Smooth muscle cell (in vitro differentiated cells): Measurements from ENCODE around the gene POLR2E. TPM values are rescaled to one million over a fixed set of nuclear protein-coding genes. Genes with fewer than 3 reads are reported as not detected.

Source experiments
- DNase-seq: peaks from one replicate; lab custom pipeline; 2025; ENCODE audit not compliant: unreplicated experiment; lab: John Stamatoyannopoulos, UW
- H2AFZ ChIP-seq: fragments of 200-600 bp; sonication (generic); 2 replicates; pipeline ENCODE4 v1.6.0; 2016; ENCODE audit warnings: antibody characterized with exemption, low read depth, mild to moderate bottlenecking
- H3F3A ChIP-seq: fragments of 200-600 bp; sonication (generic); 2 replicates; pipeline ENCODE4 v1.6.0; 2017; ENCODE audit warnings: antibody characterized with exemption, low read depth
- H3K27ac ChIP-seq: fragments of 200-600 bp; sonication (generic); 2 replicates; pipeline ENCODE4 v1.5.1; 2016; ENCODE audit warnings: low read depth, mild to moderate bottlenecking
- H3K27me3 ChIP-seq: fragments of 200-600 bp; sonication (generic); 2 replicates; pipeline ENCODE4 v1.6.1; 2016; ENCODE audit warnings: low read depth, mild to moderate bottlenecking
- H3K36me3 ChIP-seq: fragments of 200-600 bp; sonication (generic); 2 replicates; pipeline ENCODE4 v1.5.1; 2016; ENCODE audit warnings: low read depth
- H3K4me1 ChIP-seq: fragments of 200-600 bp; sonication (generic); 2 replicates; pipeline ENCODE4 v1.5.1; 2016; ENCODE audit warnings: low read depth
- H3K4me2 ChIP-seq: fragments of 200-600 bp; sonication (generic); 2 replicates; pipeline ENCODE4 v1.6.0; 2016; ENCODE audit warnings: mild to moderate bottlenecking
- H3K4me3 ChIP-seq: fragments of 200-600 bp; sonication (generic); 2 replicates; pipeline ENCODE4 v1.5.1; 2016; ENCODE audit warnings: mild to moderate bottlenecking
- H3K79me2 ChIP-seq: fragments of 200-600 bp; sonication (generic); 2 replicates; pipeline ENCODE4 v1.6.0; 2016; ENCODE audit warnings: low read depth, mild to moderate bottlenecking
- H3K9ac ChIP-seq: fragments of 200-600 bp; sonication (generic); 2 replicates; pipeline ENCODE4 v1.6.0; 2016; ENCODE audit warnings: low read depth
- H3K9me3 ChIP-seq: fragments of 200-600 bp; sonication (generic); replicated peaks from 2 replicates; pipeline ENCODE4 v1.5.1; 2016; ENCODE audit warnings: low read depth
- H4K20me1 ChIP-seq: fragments of 200-600 bp; sonication (generic); 2 replicates; pipeline ENCODE4 v1.6.0; 2016; ENCODE audit warnings: low read depth
- WGBS: methylation state at CpG from one replicate; pipeline ENCODE4 v1.1.7; 2016; ENCODE audit warnings: low lambda C conversion rate; 5-methylcytosine and 5-hydroxymethylcytosine counted together
- polyA plus RNA-seq: library from polyadenylated mRNA; unstranded; fragments of >200 nt; fragmentation: Nextera tagmentation; extraction: Ambion mirVana; gene quantifications from 2 replicates; pipeline ENCODE4 v1.2.1, GENCODE V29; 2016
- total RNA-seq: library from RNA; depleted of rRNA; stranded (reverse); fragments of >200 nt; gene quantifications from 2 replicates; pipeline ENCODE4 v1.2.3, GENCODE V29; 2014
- TF ChIP-seq, protein P1 (sequence below): fragments of 200-600 bp; sonication (generic); IDR thresholded peaks from 2 replicates; pipeline ENCODE4 v1.5.1; 2017; ENCODE audit warnings: borderline replicate concordance, mild to moderate bottlenecking, antibody characterized with exemption; ENCODE audit not compliant: insufficient read depth, poor library complexity, severe bottlenecking

POLR2E gene
- total and polyA plus RNA-seq, 2 experiments from 2014 or later = 114 to 235 TPM

DNA sequence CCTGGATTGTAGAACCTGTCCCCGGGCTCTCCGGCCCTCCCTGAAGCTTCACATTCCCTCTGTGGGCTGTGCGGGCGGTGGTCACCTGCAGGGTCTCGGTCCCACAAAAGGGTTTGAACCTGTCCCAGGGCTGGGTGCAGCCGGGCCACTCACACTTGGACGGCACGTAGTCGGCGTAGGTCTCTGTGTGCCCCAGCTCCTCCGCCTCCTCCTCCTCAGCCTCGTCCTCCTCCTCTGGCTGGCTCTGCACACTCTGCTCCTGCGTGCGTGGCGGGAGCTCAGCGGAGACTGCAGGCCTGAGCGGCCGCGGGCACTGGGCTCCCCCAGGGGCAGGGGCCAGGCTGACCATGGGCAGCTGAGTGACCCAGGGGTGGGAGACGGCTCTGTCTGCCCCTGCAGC lies 28.2 kb upstream of the POLR2E start:
- Histone ChIP-seq H3K36me3 (no peaks in the 10 kb centered on the region), H4K20me1 (peaks cover 64% of the 10 kb centered on the region), H3K27ac (no peak overlapping the region), H3K9me3 (no peaks in the 10 kb centered on the region), H2AFZ (no peak overlapping the region), H3K4me2 (no peak overlapping the region), H3K27me3 (no peaks in the 10 kb centered on the region), H3F3A (no peaks in the 10 kb centered on the region), H3K9ac (no peak overlapping the region), H3K4me3 (no peak overlapping the region), H3K4me1 (no peaks in the 10 kb centered on the region), H3K79me2 (peaks cover 43% of the 10 kb centered on the region)
- TF ChIP-seq, protein P1, sequence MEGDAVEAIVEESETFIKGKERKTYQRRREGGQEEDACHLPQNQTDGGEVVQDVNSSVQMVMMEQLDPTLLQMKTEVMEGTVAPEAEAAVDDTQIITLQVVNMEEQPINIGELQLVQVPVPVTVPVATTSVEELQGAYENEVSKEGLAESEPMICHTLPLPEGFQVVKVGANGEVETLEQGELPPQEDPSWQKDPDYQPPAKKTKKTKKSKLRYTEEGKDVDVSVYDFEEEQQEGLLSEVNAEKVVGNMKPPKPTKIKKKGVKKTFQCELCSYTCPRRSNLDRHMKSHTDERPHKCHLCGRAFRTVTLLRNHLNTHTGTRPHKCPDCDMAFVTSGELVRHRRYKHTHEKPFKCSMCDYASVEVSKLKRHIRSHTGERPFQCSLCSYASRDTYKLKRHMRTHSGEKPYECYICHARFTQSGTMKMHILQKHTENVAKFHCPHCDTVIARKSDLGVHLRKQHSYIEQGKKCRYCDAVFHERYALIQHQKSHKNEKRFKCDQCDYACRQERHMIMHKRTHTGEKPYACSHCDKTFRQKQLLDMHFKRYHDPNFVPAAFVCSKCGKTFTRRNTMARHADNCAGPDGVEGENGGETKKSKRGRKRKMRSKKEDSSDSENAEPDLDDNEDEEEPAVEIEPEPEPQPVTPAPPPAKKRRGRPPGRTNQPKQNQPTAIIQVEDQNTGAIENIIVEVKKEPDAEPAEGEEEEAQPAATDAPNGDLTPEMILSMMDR = no peak
- WGBS = 98% methylated on average over 20 of the region's 20 CpGs
- DNase-seq = no peak

DNA sequence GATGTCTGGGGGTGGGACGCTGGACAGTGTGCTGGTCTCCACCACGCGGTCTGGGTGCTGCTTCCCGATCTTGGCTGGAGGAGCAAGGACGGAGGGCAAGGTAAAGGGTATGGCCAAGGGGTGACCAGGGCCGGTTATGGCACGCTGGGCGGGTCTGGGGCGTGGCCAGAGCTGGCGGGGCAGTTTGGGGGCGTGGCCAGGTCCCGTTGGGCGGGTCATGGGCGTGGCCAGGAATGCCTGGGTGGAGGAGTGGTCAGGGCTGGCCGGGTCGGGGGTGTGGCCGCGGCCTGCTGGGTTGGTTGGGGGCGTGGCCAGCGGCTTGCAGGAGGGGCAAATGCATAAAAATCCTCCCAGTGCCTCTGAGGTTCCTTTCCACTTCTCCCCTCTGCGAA lies 27.8 kb upstream of the POLR2E start:
- Histone ChIP-seq H3K36me3 (no peaks in the 10 kb centered on the region), H3K9me3 (no peaks in the 10 kb centered on the region), H3K4me1 (no peaks in the 10 kb centered on the region), H3K9ac (no peak overlapping the region), H3F3A (no peaks in the 10 kb centered on the region), H3K79me2 (peaks cover 39% of the 10 kb centered on the region), H4K20me1 (peaks cover 61% of the 10 kb centered on the region), H2AFZ (no peak overlapping the region), H3K27me3 (no peaks in the 10 kb centered on the region), H3K27ac (no peak overlapping the region), H3K4me3 (no peak overlapping the region), H3K4me2 (no peak overlapping the region)
- 64% methylated on average over 17 of the region's 21 CpGs for WGBS
- TF ChIP-seq, protein P1 = no peak
- DNase-seq = peak; percentile 15

DNA sequence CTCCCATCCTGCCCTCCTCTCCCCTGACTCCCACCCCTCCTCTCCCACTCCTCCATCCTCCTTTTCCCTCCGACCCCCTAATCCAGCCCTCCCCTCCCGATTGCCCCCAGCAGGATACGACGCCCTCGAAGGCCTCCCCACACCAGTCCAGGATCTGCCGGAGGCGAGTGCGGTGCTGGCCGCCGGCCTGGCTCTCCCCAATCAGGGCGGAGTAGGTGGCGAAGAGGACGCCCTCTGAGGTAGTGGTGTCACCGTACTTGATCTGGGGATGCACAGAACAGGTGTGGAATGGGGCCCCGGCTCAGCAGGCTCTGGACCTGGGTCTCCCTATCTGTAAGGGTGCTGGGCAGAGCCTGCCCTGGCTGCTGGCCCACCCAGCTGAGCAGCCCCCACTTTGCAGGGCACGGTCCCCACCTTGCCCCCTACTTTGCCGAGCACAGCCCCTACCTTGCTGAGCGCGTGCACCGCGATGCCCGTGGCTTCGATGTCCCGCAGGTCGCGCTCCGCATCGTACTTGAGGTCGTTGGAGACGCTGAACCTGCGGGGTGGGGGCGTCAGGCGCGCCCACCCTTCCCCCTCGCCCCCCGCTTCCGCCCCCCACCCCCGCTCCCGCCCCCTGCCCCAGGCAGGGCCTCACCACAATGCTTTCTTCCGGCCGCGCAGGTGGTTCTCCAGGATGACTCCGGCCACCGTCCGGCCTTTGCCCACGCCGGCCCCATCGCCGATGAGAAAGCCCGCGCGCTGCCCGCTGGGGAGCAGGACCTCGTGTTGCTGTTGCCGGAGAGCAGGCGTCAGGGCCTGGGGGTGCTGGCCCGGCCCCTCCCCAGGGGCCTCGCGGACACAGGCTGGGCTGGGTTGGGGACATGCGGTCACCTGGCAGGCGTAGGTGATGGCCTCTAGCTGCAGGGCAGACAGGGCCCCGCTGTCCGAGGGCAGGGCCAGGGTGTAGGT lies 27.1 kb upstream of the POLR2E start:
- Histone ChIP-seq H3K79me2 (peaks cover 32% of the 10 kb centered on the region), H2AFZ (no peak overlapping the region), H3K36me3 (no peaks in the 10 kb centered on the region), H3K4me1 (no peaks in the 10 kb centered on the region), H3F3A (no peaks in the 10 kb centered on the region), H3K4me2 (no peak overlapping the region), H3K4me3 (no peak overlapping the region), H3K27me3 (no peaks in the 10 kb centered on the region), H3K9ac (no peak overlapping the region), H3K9me3 (no peaks in the 10 kb centered on the region), H3K27ac (no peak overlapping the region), H4K20me1 (peaks cover 54% of the 10 kb centered on the region)
- TF ChIP-seq, protein P1 = no peak
- WGBS = 97% methylated on average over 47 of the region's 63 CpGs
- no peak for DNase-seq
